DMS79 treated with DMSO at 0.1 percent for 48 hours (cell line): ENCODE results near the gene TYW1B.
"Not testable (repeated sequence)": the region's sequence is repeated elsewhere in the genome, so short reads cannot be mapped to it uniquely, and the experiment has no call there.

Source experiments
- DNase-seq: peaks from one replicate; lab custom pipeline; 2025; lab: John Stamatoyannopoulos, UW

TYW1B gene

GRCh38 chr7:72754312-72754711, 73.7 kb downstream of the TYW1B start:
- no peak for DNase-seq

DNA sequence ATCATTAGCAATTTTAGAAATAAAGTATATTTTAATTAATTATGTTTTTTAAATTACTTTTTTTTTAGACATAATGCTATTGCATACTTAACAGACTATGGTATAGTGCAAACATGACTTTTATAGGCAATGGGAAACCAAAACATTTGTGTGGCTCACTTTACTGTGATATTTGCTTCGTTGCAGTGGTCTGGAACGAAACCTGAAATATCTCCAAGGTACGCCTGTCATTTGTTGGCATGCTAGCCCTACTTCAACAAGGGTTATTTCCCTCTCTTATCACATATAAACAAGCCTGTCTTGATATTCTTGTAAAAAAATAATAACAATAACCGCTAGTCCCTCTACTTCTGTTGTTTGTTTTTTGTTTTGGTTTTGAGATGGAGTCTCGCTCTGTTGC, 74.2 kb downstream of the TYW1B start:
- peak; percentile 25 for DNase-seq

DNA sequence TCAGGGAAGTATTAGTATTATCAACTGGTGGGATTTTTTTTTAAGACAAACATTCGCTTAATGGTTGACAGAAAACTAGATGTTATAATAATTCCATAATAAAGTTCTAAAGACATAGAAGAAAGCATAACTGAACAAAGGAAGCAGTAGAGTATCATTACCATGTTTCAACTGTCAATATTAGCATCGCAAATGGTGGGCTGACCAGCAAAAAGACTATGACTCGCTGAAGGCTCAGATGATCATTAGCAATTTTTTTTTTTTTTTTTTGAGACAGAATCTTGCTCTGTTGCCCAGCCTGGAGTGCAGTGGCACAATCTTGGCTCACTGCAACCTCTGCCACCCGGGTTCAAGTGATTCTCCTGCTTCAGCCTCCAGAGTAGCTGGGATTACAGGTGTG, 74.8 kb downstream of the TYW1B start:
- not testable (repeated sequence) for DNase-seq

- no peak for DNase-seq
Observed at GRCh38 chr7:72751978-72752377, 76.0 kb downstream of the TYW1B start.

- no peak for DNase-seq
Observed at GRCh38 chr7:72751378-72751777, 76.6 kb downstream of the TYW1B start.

DNA sequence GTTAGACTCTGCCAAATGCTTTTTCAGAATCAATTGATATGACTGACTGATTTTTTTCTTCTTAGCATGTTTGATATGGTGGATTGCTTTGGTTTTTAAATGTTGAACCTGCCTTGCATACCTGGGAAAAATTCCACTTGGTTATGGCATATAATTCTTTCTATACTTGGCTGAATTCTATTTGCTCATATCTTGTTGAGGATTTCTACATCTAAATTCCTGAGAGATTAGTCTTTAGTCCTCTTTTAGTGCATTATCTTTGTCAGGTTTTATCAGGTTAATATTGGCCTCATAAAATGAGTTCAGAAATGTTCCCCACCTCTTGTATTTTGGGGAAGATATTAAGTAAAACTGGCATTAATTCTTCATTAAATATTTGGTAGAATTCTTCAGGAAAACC, 79.4 kb downstream of the TYW1B start:
- DNase-seq = not testable (repeated sequence)

GRCh38 chr7:72744244-72744926, 83.6 kb downstream of the TYW1B start:
- not testable (repeated sequence) for DNase-seq

- DNase-seq = not testable (repeated sequence)
Observed at GRCh38 chr7:72743801-72744200, 84.2 kb downstream of the TYW1B start.

DNA sequence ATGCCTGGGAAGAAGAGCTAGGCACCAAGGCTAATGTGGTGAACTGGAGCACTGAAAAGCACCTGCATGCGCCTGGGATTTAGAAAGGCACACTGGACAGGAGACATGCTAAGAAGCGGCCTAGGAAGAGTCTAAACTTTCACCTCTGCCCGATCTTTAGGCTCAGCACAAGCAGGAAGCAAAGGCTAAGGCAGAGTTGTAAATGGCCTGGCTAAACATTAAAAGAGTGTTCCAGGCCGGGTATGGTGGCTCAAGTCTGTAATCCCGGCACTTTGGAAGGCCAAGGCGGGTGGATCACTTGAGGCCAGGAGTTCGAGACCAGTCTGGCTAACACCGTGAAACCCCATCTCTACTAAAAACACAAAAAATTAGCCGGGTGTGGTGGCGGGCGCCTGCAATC, 88.3 kb downstream of the TYW1B start:
- DNase-seq = not testable (repeated sequence)

DNA sequence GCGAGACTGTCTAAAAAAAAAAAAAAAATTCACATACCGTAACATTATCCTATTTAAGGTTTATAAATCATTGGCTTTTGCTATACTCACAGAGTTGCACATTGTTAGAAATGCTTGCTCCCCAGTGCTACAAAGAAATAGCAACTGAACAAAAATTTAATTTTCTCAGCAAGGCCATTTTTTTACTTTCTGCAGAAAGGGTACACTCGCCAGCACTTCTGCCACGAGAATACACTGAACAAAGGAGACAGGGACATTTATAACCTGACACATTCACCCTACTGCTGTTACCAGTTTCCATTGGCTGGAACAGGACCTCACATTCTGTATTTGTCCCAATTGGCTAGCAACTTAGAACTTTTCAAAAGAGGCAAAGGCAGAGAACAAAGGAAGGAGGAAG, 92.1 kb downstream of the TYW1B start:
- DNase-seq = not testable (repeated sequence)

GRCh38 chr7:72730815-72731214, 97.2 kb downstream of the TYW1B start:
- DNase-seq = not testable (repeated sequence)

GRCh38 chr7:72730384-72730783, 97.6 kb downstream of the TYW1B start:
- not testable (repeated sequence) for DNase-seq

DNA sequence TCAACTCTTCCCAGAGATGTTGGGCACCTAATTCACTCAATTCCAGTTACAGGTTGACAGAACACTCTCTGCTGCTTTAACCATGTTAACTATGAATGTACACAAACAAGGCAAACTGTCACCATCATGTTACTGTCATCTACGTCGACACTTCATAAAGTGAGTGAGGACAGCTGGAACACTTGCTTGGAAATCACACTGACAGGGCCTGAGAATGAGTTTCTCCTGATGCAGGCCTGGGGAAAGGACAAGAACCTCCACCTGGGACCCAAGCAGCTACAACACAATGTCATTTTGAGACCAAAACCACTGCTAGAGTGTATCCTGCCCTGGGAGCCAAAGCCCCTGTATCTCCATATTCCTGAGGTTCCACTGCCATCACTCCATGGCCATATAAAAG, 98.9 kb downstream of the TYW1B start:
- not testable (repeated sequence) for DNase-seq

DNA sequence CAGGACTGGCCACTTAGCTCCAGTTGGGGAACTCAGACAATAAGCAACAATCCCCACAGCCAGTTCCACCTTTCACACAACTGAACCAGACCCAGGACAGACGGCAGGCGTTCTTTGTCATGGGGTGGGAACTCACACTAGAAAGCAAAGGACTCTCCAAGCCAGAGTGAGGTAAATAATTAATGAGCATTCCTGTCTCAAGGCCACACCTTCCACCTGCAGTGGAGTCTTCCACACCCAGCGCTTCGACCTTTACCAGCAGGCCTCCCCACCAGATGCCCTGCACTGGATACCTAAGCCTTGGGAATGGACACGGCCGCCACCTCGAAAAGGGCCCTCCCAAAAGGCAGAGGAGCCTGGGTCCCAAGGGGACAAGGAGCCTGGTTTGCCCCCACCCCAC, 105.3 kb downstream of the TYW1B start:
- DNase-seq = not testable (repeated sequence)

GRCh38 chr7:72720890-72721289, 107.1 kb downstream of the TYW1B start:
- not testable (repeated sequence) for DNase-seq

- DNase-seq = not testable (repeated sequence)
Observed at GRCh38 chr7:72717252-72717774, 110.7 kb downstream of the TYW1B start.

GRCh38 chr7:72711927-72712326, 116.1 kb downstream of the TYW1B start:
- DNase-seq = not testable (repeated sequence)

DNA sequence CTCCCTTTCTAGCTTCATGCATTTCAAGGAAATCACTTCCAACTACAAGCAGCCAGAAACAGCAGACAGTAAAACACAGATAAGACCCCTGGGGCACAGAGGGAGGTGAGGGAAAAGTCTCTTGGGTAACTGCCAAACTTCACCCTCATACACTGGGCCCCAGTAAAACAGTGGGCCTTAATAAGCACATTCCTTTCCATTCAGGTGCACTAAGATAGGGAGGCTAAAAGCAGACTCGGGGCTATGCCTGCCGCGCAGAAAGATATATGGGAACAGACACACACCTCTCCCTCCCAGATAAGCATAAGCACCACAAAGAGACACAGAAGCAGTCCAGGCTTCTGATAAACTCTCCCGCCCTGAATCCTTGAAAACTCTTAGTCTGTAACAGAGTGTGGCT, 117.0 kb downstream of the TYW1B start:
- DNase-seq = no peak

GRCh38 chr7:72709909-72710308, 118.1 kb downstream of the TYW1B start:
- no peak for DNase-seq

GRCh38 chr7:72708371-72709050, 119.5 kb downstream of the TYW1B start:
- not testable (repeated sequence) for DNase-seq

DNA sequence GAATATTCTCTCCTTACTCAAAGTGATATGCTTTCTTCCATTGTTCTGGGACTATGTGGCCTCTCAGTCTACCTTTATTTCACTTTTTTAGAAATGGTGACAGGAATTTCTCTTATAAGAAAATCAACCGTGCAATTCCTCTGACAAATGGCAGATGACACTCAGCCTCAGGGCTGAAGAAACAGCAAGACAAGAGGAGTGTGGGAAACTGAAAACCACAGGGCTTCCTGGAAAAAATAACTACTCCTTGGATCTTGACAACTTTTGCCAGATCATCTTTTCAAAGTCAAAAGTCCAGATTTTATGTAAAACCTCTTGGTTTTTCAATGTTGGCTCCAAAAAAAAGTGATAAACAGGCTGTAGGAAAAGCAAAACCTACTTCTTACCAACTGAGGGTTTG, 121.5 kb downstream of the TYW1B start:
- no peak for DNase-seq

- DNase-seq = not testable (repeated sequence)
Observed at GRCh38 chr7:72705693-72706092, 122.3 kb downstream of the TYW1B start.

DNA sequence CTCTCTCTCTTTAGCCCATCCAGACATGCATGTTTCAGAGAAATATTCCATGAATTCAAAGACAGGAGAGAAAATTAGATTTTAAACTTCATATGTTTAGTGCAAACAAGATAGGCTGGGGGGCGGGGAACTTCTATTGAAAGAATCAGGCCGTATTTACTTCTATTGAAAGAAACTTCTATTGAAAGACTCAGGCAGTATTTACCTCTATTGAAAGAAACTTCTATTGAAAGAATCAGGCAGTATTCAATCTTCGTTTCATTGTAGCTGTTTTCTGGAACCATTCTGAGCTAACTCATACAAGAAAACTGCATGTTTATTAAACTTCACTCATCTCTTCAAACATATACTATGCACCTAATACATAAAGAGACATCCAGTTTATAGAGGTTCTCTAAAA, 123.1 kb downstream of the TYW1B start:
- DNase-seq = no peak
